HG02763 (cell line): ENCODE measurements around the gene STRA8.

Experiments used
- ATAC-seq: cut with Tn5 transposase; IDR thresholded peaks from one replicate; pipeline ENCODE4 v1.9.1; 2021; ENCODE audit warnings: mild to moderate bottlenecking, moderate library complexity; ENCODE audit not compliant: unreplicated experiment

Gene STRA8

GRCh38 chr7:135300913-135301765 lies 67.5 kb downstream of the STRA8 start:
- ATAC-seq: no peak
